ENCODE measurements around the gene KRTAP4-11. TPM values are rescaled to one million over a fixed set of nuclear protein-coding genes. Genes with fewer than 3 reads are reported as not detected.

KRTAP4-11 gene
- total RNA-seq, 1 donor from 2014 or later: not detected

- no peaks in the 10 kb centered on the region for H3K9me3 Mint-ChIP-seq (ENCODE audit: unreplicated experiment)
- DNase-seq (ENCODE audit: extremely low spot score, unreplicated experiment): no peak
- H3K27ac Mint-ChIP-seq (ENCODE audit: unreplicated experiment): no peak overlapping the region
- H3K4me3 Mint-ChIP-seq (ENCODE audit: unreplicated experiment): no peak overlapping the region
- TF ChIP-seq CTCF (IDR thresholded peaks at IDR 0.05): no peak
- no peaks in the 10 kb centered on the region for H3K27me3 Mint-ChIP-seq (ENCODE audit: unreplicated experiment)
- H3K36me3 Mint-ChIP-seq (ENCODE audit: unreplicated experiment): no peaks in the 10 kb centered on the region
- H3K4me1 Mint-ChIP-seq (ENCODE audit: unreplicated experiment): peaks cover 21% of the 10 kb centered on the region
Measured at GRCh38 chr17:41067281-41067680, 50.9 kb downstream of the KRTAP4-11 start.

Other genes with a start within 250 kb of the KRTAP4-11 start
- gene KRT20, start 233.1 kb downstream of the KRTAP4-11 start, total RNA-seq: not detected in 2 replicates
- gene KRT23, start 180.7 kb downstream of the KRTAP4-11 start, total RNA-seq: not detected in 2 replicates
- not detected in 2 replicates for gene KRT39, start 151.4 kb downstream of the KRTAP4-11 start, total RNA-seq
- gene KRT40, start 134.0 kb downstream of the KRTAP4-11 start, total RNA-seq: not detected in 2 replicates
- not detected in 2 replicates for gene KRTAP3-3, start 124.2 kb downstream of the KRTAP4-11 start, total RNA-seq
- gene KRTAP3-2, start 118.5 kb downstream of the KRTAP4-11 start, total RNA-seq: not detected in 2 replicates
- not detected in 2 replicates for gene KRTAP3-1, start 109.2 kb downstream of the KRTAP4-11 start, total RNA-seq
- gene KRTAP1-5, start 91.2 kb downstream of the KRTAP4-11 start, total RNA-seq: not detected in 2 replicates
- gene KRTAP1-4, start 88.2 kb downstream of the KRTAP4-11 start, total RNA-seq: not detected in 2 replicates
- not detected in 2 replicates for gene KRTAP1-3, start 83.5 kb downstream of the KRTAP4-11 start, total RNA-seq
- gene KRTAP1-1, start 76.9 kb downstream of the KRTAP4-11 start, total RNA-seq: not detected in 2 replicates
- gene KRTAP2-1, start 71.1 kb downstream of the KRTAP4-11 start, total RNA-seq: not detected in 2 replicates
- not detected in 2 replicates for gene KRTAP2-2, start 63.1 kb downstream of the KRTAP4-11 start, total RNA-seq
- gene KRTAP2-3, start 58.3 kb downstream of the KRTAP4-11 start, total RNA-seq: not detected in 2 replicates
- gene KRTAP2-4, start 52.5 kb downstream of the KRTAP4-11 start, total RNA-seq: not detected in 2 replicates
- gene KRTAP4-7, start 34.2 kb downstream of the KRTAP4-11 start, total RNA-seq: not detected in 2 replicates
- gene KRTAP4-8, start 20.2 kb downstream of the KRTAP4-11 start, total RNA-seq: not detected in 2 replicates
- not detected in 2 replicates for gene KRTAP4-16, start 16.2 kb downstream of the KRTAP4-11 start, total RNA-seq
- gene KRTAP4-9, start 13.0 kb downstream of the KRTAP4-11 start, total RNA-seq: not detected in 2 replicates
- not detected in 2 replicates for gene KRTAP4-12, start 5.8 kb upstream of the KRTAP4-11 start, total RNA-seq
- not detected in 2 replicates for gene KRTAP4-6, start 22.2 kb upstream of the KRTAP4-11 start, total RNA-seq
- gene KRTAP4-5, start 31.5 kb upstream of the KRTAP4-11 start, total RNA-seq: not detected in 2 replicates
- not detected in 2 replicates for gene KRTAP4-4, start 42.4 kb upstream of the KRTAP4-11 start, total RNA-seq
- gene KRTAP4-3, start 49.8 kb upstream of the KRTAP4-11 start, total RNA-seq: not detected in 2 replicates
- gene KRTAP4-2, start 59.8 kb upstream of the KRTAP4-11 start, total RNA-seq: not detected in 2 replicates
- gene KRTAP4-1, start 66.5 kb upstream of the KRTAP4-11 start, total RNA-seq: not detected in 2 replicates
- gene KRTAP9-1, start 71.5 kb upstream of the KRTAP4-11 start, total RNA-seq: not detected in 2 replicates
- gene KRTAP9-2, start 108.3 kb upstream of the KRTAP4-11 start, total RNA-seq: not detected in 2 replicates
- gene KRTAP9-3, start 114.1 kb upstream of the KRTAP4-11 start, total RNA-seq: not detected in 2 replicates
- gene KRTAP9-8, start 119.6 kb upstream of the KRTAP4-11 start, total RNA-seq: not detected in 2 replicates
- not detected in 2 replicates for gene KRTAP9-4, start 131.3 kb upstream of the KRTAP4-11 start, total RNA-seq
- not detected in 2 replicates for gene KRTAP9-9, start 137.0 kb upstream of the KRTAP4-11 start, total RNA-seq
- gene KRTAP9-6, start 147.0 kb upstream of the KRTAP4-11 start, total RNA-seq: not detected in 2 replicates
- gene KRTAP9-7, start 157.3 kb upstream of the KRTAP4-11 start, total RNA-seq: not detected in 2 replicates
- not detected in 2 replicates for gene KRTAP29-1, start 184.5 kb upstream of the KRTAP4-11 start, total RNA-seq
- not detected in 2 replicates for gene KRTAP16-1, start 190.9 kb upstream of the KRTAP4-11 start, total RNA-seq
- not detected in 2 replicates for gene KRTAP17-1, start 197.3 kb upstream of the KRTAP4-11 start, total RNA-seq
- not detected in 2 replicates for gene KRT33A, start 232.5 kb upstream of the KRTAP4-11 start, total RNA-seq

Measured in osteocyte (in vitro differentiated cells).